Epidermal melanocyte (primary cell): ENCODE results near the gene RINL.
A peak's percentile ranks its signal among the peaks of the same experiment; 100 is the strongest.

Experiments
- DNase-seq: peaks from one replicate; pipeline ENCODE4 v3.0.0; 2011; ENCODE audit warnings: low spot score; ENCODE audit not compliant: insufficient read length

The RINL gene

GRCh38 chr19:38850436-38850975 is 27.6 kb downstream of the RINL start:
- DNase-seq, result peak; percentile 98

DNA sequence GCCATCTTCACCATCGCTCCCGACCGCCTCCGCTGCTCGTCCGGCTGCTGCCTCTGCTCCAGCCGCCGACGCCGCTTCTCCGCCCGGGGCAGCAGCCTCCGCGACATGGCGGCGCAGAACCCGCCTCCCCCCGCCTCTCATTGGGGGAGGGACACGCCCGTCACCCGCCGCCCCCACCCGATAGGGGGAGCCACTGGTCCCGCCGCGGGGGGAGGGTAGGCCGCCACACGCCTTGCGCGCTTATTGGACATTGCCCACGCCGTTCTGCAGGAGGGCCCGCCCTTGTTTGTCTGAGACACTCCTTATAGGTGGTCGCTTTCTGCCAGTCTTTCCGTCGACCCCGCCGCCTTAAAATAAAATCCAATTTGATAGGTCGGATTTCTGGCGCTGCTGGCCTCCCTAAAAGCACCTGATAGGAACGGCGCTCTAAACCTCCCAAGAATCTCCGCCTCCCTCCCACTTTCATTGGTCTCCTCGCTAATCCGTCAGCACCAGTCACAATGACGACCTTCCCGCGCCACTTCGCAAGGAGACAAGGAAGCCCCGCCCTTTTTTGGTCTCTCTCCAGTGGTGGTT is 28.1 kb downstream of the RINL start, which contains the start of gene HNRNPL:
TSS of gene HNRNPL (minus strand) at position 127 of the 576 bp plus-strand sequence. CDS start at position 107, 20 bp downstream.
- peak; percentile 85 for DNase-seq

DNA sequence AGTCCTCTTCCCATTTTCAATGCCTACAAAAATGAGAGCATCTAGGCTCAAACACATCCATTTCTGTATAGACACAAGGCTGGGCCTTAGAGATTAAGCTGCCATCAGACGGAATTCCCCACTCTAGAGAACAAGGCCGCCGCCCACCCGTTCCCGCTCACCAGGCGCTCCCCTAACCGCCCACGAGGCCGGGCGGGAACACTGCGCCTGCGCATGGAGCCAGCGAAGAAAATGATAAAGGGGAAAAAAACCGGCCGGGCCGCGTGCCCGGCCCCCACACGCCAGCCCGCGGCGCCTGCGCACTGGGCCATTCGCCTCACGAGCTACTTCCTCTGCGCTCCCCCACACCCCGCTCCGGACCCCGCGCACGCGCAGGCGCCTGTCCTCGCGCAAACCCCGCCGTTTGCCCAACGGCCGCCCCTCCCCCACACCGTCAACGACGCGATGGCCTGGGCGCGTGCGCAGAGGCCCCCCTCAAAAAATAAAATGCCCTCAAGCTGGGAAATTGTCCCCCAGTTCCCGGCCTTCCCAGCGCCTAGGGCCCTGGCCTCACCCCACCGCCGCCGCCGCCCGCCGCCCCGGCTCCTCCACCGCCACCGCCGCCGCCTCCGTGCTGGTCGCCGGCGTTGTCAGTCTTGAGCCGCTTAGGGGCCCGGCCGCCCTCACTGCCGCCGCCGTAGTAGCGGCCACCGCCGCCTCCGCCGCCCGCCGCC is 28.8 kb downstream of the RINL start:
- DNase-seq, result peak; percentile 98

- no peak for DNase-seq
Observed at GRCh38 chr19:38848299-38849146, 29.6 kb downstream of the RINL start.

DNA sequence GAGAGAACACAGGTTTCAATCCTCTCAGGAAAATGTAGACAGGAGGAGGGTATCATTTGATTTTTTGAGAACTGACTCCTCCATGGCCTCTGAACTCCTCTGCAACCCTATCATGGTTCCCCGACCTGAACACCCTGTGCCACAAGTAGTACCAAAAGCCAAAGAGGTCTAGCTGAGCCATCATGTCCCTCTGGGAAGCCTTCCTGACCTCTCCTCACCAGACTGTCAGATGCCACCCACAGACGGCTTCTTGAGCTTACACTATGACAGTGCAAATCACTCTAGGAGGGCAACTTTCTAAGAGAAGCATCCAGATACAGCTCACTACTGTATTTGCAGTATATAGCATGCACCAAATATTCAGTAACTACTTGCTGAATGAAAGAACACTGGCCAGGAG is 32.0 kb downstream of the RINL start:
- no peak for DNase-seq

- no peak for DNase-seq
Observed at GRCh38 chr19:38845374-38846024, 32.6 kb downstream of the RINL start.

DNA sequence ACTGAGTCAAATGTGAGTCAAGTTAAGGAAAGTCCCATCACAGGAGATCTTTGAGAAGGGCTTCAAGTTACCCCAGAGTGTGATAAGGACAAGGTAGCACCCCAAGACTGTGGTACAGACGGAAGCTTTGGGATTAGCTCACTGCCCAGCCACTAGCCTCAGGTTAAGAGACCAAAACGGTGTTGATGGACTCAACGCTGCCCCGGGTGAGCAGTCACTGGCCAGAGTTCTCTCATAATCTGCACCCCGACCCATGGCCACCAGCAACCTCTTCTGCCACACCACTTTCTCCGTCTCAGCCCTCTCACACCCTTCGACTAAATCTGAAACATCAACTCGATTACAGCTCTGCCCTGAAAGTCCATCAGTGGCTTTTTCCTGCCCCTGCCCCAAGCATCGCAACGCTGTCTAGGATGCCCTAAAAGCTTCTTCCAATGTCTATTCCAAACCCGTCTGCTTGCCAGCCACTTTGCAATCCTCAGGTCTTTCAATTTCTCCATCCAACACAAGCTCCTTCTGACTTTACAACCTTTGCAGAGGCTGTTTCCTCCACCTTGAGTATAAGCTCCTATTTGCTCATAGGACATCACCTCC is 33.9 kb downstream of the RINL start:
- DNase-seq, result no peak

DNA sequence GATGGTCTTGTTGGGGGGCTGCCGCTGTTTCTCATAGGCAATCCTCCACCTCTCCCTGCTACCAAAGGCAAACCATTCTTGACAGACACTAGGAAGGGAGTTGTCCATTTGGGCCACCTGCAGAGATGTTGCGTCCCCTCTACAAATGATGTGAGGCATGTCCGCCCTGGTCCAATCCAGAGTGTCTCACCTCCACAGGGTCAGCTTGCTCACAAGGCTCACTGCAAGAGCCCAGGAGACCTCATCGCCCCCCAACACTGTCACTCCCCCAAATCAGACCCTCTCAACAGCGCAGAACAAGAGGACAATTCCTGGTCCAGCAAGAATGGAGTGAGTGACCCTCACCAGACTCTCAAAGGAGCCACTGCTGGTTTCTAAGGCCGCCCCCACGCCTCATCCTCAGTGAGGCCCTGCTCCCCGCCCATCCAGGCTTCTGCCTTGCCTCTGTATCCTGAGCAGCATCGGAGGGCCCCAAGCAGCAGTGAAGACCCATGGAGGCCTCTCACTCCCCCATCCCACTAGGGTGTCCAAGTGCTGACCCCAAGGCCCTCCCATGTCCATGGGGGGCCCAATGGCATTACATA is 34.8 kb downstream of the RINL start:
- no peak for DNase-seq

DNA sequence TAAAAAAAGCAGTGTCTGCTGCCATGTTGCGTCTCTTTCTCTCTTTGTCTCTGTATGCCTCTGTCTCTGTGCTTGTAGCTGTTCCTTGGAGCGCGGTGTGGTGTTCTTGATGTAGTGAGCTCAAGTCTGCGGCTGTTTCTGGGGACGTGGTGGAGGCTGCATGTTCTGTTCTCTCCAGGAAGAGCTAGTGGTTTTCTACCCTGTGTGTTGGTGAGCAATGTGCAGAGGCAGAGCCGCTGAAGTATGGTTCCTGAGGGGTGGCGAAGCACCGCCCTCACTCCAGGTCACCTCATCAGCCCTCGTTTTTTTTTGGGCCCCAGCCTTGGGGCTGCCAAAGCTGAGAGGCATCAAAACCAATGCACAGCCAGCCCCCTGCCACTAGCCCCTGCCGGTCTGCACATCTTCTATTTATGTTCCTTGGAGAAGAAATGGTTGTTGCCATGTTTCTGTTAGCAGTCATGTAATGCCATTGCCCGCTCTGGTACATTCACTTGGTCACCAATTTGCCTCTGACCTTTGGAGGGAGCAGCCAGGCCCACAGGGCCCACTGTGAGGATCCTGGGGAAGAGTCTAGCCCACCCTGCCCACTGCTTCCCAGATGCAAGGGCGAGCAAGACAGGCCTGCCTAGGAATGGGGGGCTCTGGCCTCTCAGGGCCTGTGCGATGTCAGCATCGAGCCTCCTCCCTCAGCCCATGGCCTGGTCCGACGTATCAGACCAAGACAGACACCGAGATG is 35.5 kb downstream of the RINL start:
- DNase-seq, result no peak

DNA sequence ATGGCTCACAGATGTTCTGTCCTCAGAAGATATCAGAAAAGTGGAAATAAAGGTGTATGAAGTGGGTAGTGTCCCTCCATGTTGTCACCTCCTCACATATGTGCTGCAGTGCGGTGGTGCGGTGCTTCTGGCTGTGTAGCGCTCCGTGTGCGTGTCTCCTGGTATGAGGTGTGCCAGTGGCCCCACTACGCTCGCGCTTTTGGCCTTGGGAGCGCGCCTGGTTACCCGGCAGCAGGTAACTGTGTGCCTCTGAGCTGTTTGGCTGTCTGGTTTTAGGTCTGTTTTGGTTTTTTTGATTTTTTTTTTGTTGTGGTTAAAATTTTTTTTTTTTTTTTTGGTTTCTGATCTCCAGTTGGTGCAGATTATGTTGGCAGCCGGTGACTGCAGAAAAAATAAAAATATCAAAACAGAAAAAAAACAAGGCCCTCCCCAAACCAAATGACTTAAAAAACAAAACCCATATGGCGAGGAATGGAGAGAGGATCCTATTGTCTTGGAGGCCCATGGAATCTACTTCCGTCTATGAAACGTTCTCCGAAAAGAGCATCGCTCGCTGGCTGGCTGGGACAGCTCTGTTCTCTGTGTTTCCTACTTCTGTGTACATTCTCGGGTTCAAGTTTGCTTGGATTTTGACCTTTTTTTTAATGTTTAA is 36.2 kb downstream of the RINL start:
- DNase-seq, result no peak

DNA sequence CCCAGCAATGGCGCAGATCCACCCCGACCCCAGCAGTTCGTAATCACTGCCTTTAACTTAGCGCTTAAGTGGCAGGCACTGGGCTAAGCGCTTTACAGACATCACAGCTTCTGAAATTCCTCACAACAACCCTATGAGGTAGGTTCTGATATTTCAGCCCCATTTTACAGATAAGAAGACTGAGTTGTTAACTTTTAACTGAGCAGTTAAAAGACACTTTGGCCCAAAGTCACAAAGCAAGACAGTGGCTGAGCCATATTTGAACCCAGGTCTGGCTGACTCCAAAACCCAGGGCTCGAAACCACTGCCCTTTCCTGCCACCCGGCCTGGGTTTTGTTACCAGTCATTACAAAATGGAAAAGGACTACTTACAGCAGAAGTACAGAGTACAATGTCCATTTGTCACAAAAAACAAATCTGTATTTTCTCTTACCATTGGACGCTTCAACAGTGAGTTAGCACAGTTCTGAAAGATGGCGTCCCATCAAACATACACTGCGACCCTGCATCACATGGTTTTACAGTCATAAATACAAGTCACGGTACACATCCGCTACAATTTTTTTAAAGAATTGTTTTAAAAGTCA is 36.8 kb downstream of the RINL start:
- no peak for DNase-seq

DNA sequence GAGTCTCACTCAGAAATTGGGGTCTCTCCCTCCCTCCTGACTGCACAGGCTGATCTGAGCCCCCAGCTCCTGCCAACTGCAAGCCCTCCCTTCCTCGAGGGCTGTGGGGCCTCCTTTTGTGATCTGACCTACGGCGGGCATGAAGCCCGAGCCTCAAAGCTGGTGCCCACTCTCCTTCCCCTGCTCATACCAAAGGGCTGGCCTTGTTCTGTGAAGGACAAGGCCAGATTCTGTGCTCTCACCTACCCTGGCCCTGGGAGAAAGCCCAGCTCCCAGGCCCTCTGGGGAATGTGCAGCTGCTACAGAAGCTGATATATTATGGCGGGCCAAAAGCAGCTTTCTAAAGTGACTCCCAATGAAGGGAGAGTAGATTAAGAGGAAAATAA is 37.5 kb downstream of the RINL start:
- DNase-seq, result no peak

- no peak for DNase-seq
Observed at GRCh38 chr19:38839816-38840582, 38.1 kb downstream of the RINL start.

GRCh38 chr19:38838986-38839761 is 38.9 kb downstream of the RINL start:
- no peak for DNase-seq

- no peak for DNase-seq
Observed at GRCh38 chr19:38838208-38838985, 39.7 kb downstream of the RINL start.

GRCh38 chr19:38837656-38838121 is 40.4 kb downstream of the RINL start:
- DNase-seq, result no peak
